IMR-90 (cell line): Measurements from ENCODE around the gene LRRC1. TPM values are rescaled to one million over a fixed set of nuclear protein-coding genes. Genes with fewer than 3 reads are reported as not detected.

ENCODE experiments used
- ATAC-seq: fragments of 200-7000 bp; cut with Tn5 transposase; 2 replicates; pipeline ENCODE4 v1.9.1; 2020; ENCODE audit warnings: low read depth, mild to moderate bottlenecking, moderate library complexity
- BruUV-seq: library from RNA; stranded (reverse); fragments of 400-500 nt; replicated peaks from 2 replicates; lab custom pipeline; 2021; lab: Mats Ljungman, UMichigan
- CTCF ChIA-PET: fragments of 300-600 bp; formaldehyde crosslinking; extraction: SDS; loops from one replicate; lab custom pipeline; 2021; ENCODE audit warnings: antibody characterized with exemption; lab: Yijun Ruan, JAX
- POLR2A ChIA-PET: fragments of 300-600 bp; sonication (Branson Sonifier 250); formaldehyde crosslinking; loops from one replicate; lab custom pipeline; 2022; ENCODE audit warnings: antibody characterized with exemption; ENCODE audit not compliant: unreplicated experiment; lab: Charles Lee
- DNase-seq: peaks from one replicate; pipeline ENCODE4 v3.0.0; 2013
- H2AFZ ChIP-seq: replicated peaks from 2 replicates; pipeline ENCODE3; 2013; ENCODE audit warnings: low read length, mild to moderate bottlenecking; ENCODE audit not compliant: poor library complexity
- H2AK5ac ChIP-seq: 2 replicates; pipeline ENCODE4 v1.6.1; 2013; ENCODE audit warnings: low read depth, low read length, inconsistent platforms
- H2AK9ac ChIP-seq: replicated peaks from 2 replicates; pipeline ENCODE3; 2013; ENCODE audit warnings: mild to moderate bottlenecking, low read depth, low read length, moderate library complexity; ENCODE audit not compliant: poor library complexity
- H2BK120ac ChIP-seq: 2 replicates; pipeline ENCODE4 v1.6.1; 2013; ENCODE audit warnings: low read depth, low read length, inconsistent platforms
- H2BK15ac ChIP-seq: 3 replicates; pipeline ENCODE4 v1.6.1; 2013; ENCODE audit warnings: low read depth, low read length, inconsistent platforms
- H2BK20ac ChIP-seq: 2 replicates; pipeline ENCODE4 v1.6.1; 2013; ENCODE audit warnings: low read depth, mild to moderate bottlenecking, inconsistent platforms, low read length, moderate library complexity
- H2BK5ac ChIP-seq: 2 replicates; pipeline ENCODE4 v1.6.1; 2013; ENCODE audit warnings: mild to moderate bottlenecking, low read depth, low read length, inconsistent platforms; ENCODE audit not compliant: poor library complexity, severe bottlenecking
- H3K14ac ChIP-seq: replicated peaks from 2 replicates; pipeline ENCODE4 v1.6.1; 2013; ENCODE audit warnings: low read depth, low read length, inconsistent platforms
- H3K18ac ChIP-seq: 2 replicates; pipeline ENCODE4 v1.6.1; 2013; ENCODE audit warnings: low read depth, low read length, control low read depth
- H3K23ac ChIP-seq: 2 replicates; pipeline ENCODE4 v1.6.1; 2013; ENCODE audit warnings: low read depth, low read length, inconsistent platforms
- H3K27ac ChIP-seq: 2 replicates; pipeline ENCODE4 v1.5.1; 2013; ENCODE audit warnings: mild to moderate bottlenecking, control low read depth, low read length; ENCODE audit not compliant: insufficient read depth
- H3K27me3 ChIP-seq: 2 replicates; pipeline ENCODE4 v1.6.1; 2013; ENCODE audit warnings: low read length; ENCODE audit not compliant: control insufficient read depth, insufficient read depth
- H3K36me3 ChIP-seq: 2 replicates; pipeline ENCODE4 v1.6.1; 2013; ENCODE audit warnings: low read length, mixed read lengths; ENCODE audit not compliant: control insufficient read depth, insufficient read depth
- H3K4ac ChIP-seq: 2 replicates; pipeline ENCODE4 v1.6.1; 2013; ENCODE audit warnings: low read depth, low read length, inconsistent platforms
- H3K4me1 ChIP-seq: 2 replicates; pipeline ENCODE4 v1.6.1; 2013; ENCODE audit warnings: low read length, mixed read lengths; ENCODE audit not compliant: control insufficient read depth, insufficient read depth
- H3K4me2 ChIP-seq: 2 replicates; pipeline ENCODE4 v1.6.1; 2013; ENCODE audit warnings: low read depth, mild to moderate bottlenecking, control low read depth, low read length, moderate library complexity
- H3K4me3 ChIP-seq: 2 replicates; pipeline ENCODE4 v1.5.1; 2013; ENCODE audit warnings: low read depth, mild to moderate bottlenecking, control low read depth, low read length, moderate library complexity; ENCODE audit not compliant: insufficient read depth
- H3K56ac ChIP-seq: 2 replicates; pipeline ENCODE4 v1.6.1; 2013; ENCODE audit warnings: low read length, inconsistent platforms; ENCODE audit not compliant: insufficient read depth; ENCODE audit errors: extremely low read depth
- H3K79me1 ChIP-seq, 2 experiments: 2 replicates each; pipeline ENCODE4 v1.6.1; 2013; ENCODE audit warnings: low read length in 2 of 2, inconsistent platforms in 1 of 2, low read depth in 1 of 2
- H3K9ac ChIP-seq: 2 replicates; pipeline ENCODE4 v1.6.1; 2013; ENCODE audit warnings: low read depth, low read length, control low read depth
- H3K9me1 ChIP-seq: 2 replicates; pipeline ENCODE4 v1.6.1; 2013; ENCODE audit warnings: low read length, inconsistent platforms; ENCODE audit not compliant: insufficient read depth
- H3K9me3 ChIP-seq: 2 replicates; pipeline ENCODE4 v1.6.1; 2013; ENCODE audit warnings: low read length; ENCODE audit not compliant: control insufficient read depth, insufficient read depth
- H4K20me1 ChIP-seq: 2 replicates; pipeline ENCODE4 v1.6.1; 2013; ENCODE audit warnings: low read length, inconsistent platforms; ENCODE audit not compliant: insufficient read depth
- H4K5ac ChIP-seq: 2 replicates; pipeline ENCODE4 v1.6.1; 2013; ENCODE audit warnings: mild to moderate bottlenecking, low read depth, low read length, control low read depth
- H4K8ac ChIP-seq, 2 experiments: 2 replicates each; pipeline ENCODE4 v1.6.1; 2013; ENCODE audit warnings: low read depth in 2 of 2, low read length in 2 of 2, control low read depth in 1 of 2, inconsistent platforms in 1 of 2
- H4K91ac ChIP-seq: 2 replicates; pipeline ENCODE4 v1.6.1; 2013; ENCODE audit warnings: low read depth, low read length, inconsistent platforms; ENCODE audit not compliant: insufficient read depth
- BHLHE40 ChIP-seq: fragments of 150-350 bp; IDR thresholded peaks from 2 replicates; pipeline ENCODE4 v1.6.1; 2016; ENCODE audit warnings: mild to moderate bottlenecking, low read depth, low read length
- CEBPB ChIP-seq: IDR thresholded peaks from 2 replicates; pipeline ENCODE4 v1.6.1; 2012; ENCODE audit warnings: low read depth, low read length, improper control_type of control experiment
- CHD1 ChIP-seq: IDR thresholded peaks from 2 replicates; pipeline ENCODE4 v1.6.1; 2012; ENCODE audit warnings: low read depth, low read length, improper control_type of control experiment
- ELK1 ChIP-seq: fragments of 150-350 bp; IDR thresholded peaks from 2 replicates; pipeline ENCODE4 v1.6.1; 2016; ENCODE audit warnings: low read depth, mild to moderate bottlenecking, low read length, moderate library complexity, borderline replicate concordance
- FOS ChIP-seq: fragments of 150-350 bp; IDR thresholded peaks from 2 replicates; pipeline ENCODE4 v1.6.1; 2016; ENCODE audit warnings: low read depth, low read length
- MAFK ChIP-seq: IDR thresholded peaks from 2 replicates; pipeline ENCODE4 v1.6.1; 2012; ENCODE audit warnings: low read depth, low read length, improper control_type of control experiment
- MAZ ChIP-seq: IDR thresholded peaks from 2 replicates; pipeline ENCODE4 v1.6.1; 2012; ENCODE audit warnings: low read depth, mild to moderate bottlenecking, low read length, improper control_type of control experiment, moderate library complexity, borderline replicate concordance
- MXI1 ChIP-seq: IDR thresholded peaks from 2 replicates; pipeline ENCODE4 v1.6.1; 2012; ENCODE audit warnings: low read depth, mild to moderate bottlenecking, low read length, moderate library complexity, borderline replicate concordance
- NFE2L2 ChIP-seq: fragments of 150-350 bp; IDR thresholded peaks from 2 replicates; pipeline ENCODE4 v1.6.1; 2016; ENCODE audit warnings: low read depth, mild to moderate bottlenecking, low read length
- POLR2A ChIP-seq: IDR thresholded peaks from 2 replicates; pipeline ENCODE4 v1.6.1; 2012; ENCODE audit warnings: mild to moderate bottlenecking, low read depth, low read length
- RAD21 ChIP-seq: IDR thresholded peaks from 2 replicates; pipeline ENCODE4 v1.6.1; 2012; ENCODE audit warnings: low read length, improper control_type of control experiment
- RCOR1 ChIP-seq: IDR thresholded peaks from 2 replicates; pipeline ENCODE4 v1.6.1; 2012; ENCODE audit warnings: mild to moderate bottlenecking, low read length, improper control_type of control experiment; ENCODE audit not compliant: insufficient replicate concordance
- RFX5 ChIP-seq: IDR thresholded peaks from 2 replicates; pipeline ENCODE4 v1.8.0; 2012; ENCODE audit warnings: low read depth, mild to moderate bottlenecking, low read length, moderate library complexity
- SMC3 ChIP-seq: fragments of 150-350 bp; IDR thresholded peaks from 2 replicates; pipeline ENCODE4 v1.6.1; 2016; ENCODE audit warnings: low read depth, mild to moderate bottlenecking, antibody characterized with exemption, low read length, moderate library complexity
- USF2 ChIP-seq: fragments of 150-350 bp; IDR thresholded peaks from 2 replicates; pipeline ENCODE4 v1.6.1; 2017; ENCODE audit warnings: mild to moderate bottlenecking, antibody characterized with exemption, low read length, low read depth
- WGBS, 2 experiments: methylation state at CpG; one replicate each; pipeline versions ENCODE4 v1.1.5 to v1.1.7; 2013; ENCODE audit warnings: missing lambda C conversion rate in 2 of 2; ENCODE audit not compliant: insufficient read length in 1 of 2; ENCODE audit errors: extremely low coverage in 2 of 2; 5-methylcytosine and 5-hydroxymethylcytosine counted together
- dilution Hi-C: fragments of 300-500 bp; cut with HindIII; formaldehyde crosslinking; loops from one replicate; pipeline ENCODE4 v1.14.3; 2018; ENCODE audit warnings: low sequenced_read_pairs; ENCODE audit not compliant: unreplicated experiment
- in situ Hi-C: fragments of 300-500 bp; cut with MboI; formaldehyde crosslinking; loops from 3 replicates; pipeline ENCODE4 v1.14.3; 2019; ENCODE audit warnings: low sequenced_read_pairs, inconsistent platforms, mixed read lengths
- intact Hi-C: fragments of 100-400 bp; cut with micrococcal nuclease; formaldehyde crosslinking; loops from 2 replicates; pipeline ENCODE4 v1.10.0; 2022
- polyA plus RNA-seq, 3 experiments: library from polyadenylated mRNA; depleted of rRNA; stranded (reverse); fragments of >200 nt; gene quantifications; 2 replicates each; pipeline ENCODE4 v1.2.3, GENCODE V29; 2012; ENCODE audit warnings: low replicate concordance in 1 of 3
- total RNA-seq: library from RNA; depleted of rRNA; stranded (reverse); fragments of >200 nt; gene quantifications from 2 replicates; pipeline ENCODE4 v1.2.3, GENCODE V29; 2012
- TF ChIP-seq, protein P1 (sequence below): conservative IDR thresholded peaks from 2 replicates; pipeline ENCODE4 v1.5.1; 2012; ENCODE audit warnings: mild to moderate bottlenecking, low read depth, low read length, improper control_type of control experiment

Gene LRRC1
- total and polyA plus RNA-seq, 2 of the 4 experiments (the other 2 are of a cell fraction): 5.1 to 6.1 TPM

GRCh38 chr6:53879608-53880007 is 84.8 kb downstream of the LRRC1 start:
- Histone ChIP-seq H2AFZ (peak overlapping the region; percentile 51), H4K20me1 (no peaks in the 10 kb centered on the region), H3K4me2 (no peak overlapping the region), H2AK9ac (peak overlapping the region; percentile 26), H4K5ac (no peak overlapping the region), H3K27me3 (no peaks in the 10 kb centered on the region), H3K27ac (no peak overlapping the region), H3K18ac (no peak overlapping the region), H4K8ac (no peak overlapping the region), H3K9me3 (no peaks in the 10 kb centered on the region), H3K4ac (no peak overlapping the region), H2BK120ac (no peak overlapping the region), H3K23ac (no peak overlapping the region), H3K9ac (no peak overlapping the region), H4K91ac (no peak overlapping the region), H3K9me1 (peaks cover 2% of the 10 kb centered on the region; the same call in 1 of the 2 replicates), H2BK20ac (no peak overlapping the region), H2BK5ac (no peak overlapping the region), H3K4me3 (no peak overlapping the region), H3K36me3 (peaks cover 2% of the 10 kb centered on the region; the same call in 1 of the 2 replicates), H3K14ac (no peak overlapping the region), H3K56ac (no peak overlapping the region), H2BK15ac (no peak overlapping the region), H3K79me1 (peaks cover 0 to 7% of the 10 kb centered on the region in 2 experiments; a peak in 1 of 4 replicates), H2AK5ac (no peak overlapping the region; the same call in 1 of the 2 replicates), H3K4me1 (no peaks in the 10 kb centered on the region; the same call in 1 of the 2 replicates)
- ATAC-seq (no peak), DNase-seq (peak; percentile 20)
- intact Hi-C loops: no loop called here
- TF ChIP-seq USF2 (no peak), NFE2L2 (no peak), ELK1 (no peak), CEBPB (no peak), FOS (no peak), RAD21 (no peak), CHD1 (no peak), MXI1 (no peak), RFX5 (no peak), MAZ (no peak), SMC3 (no peak), POLR2A (no peak), BHLHE40 (no peak), RCOR1 (no peak), MAFK (no peak)
- TF ChIP-seq, protein P1, sequence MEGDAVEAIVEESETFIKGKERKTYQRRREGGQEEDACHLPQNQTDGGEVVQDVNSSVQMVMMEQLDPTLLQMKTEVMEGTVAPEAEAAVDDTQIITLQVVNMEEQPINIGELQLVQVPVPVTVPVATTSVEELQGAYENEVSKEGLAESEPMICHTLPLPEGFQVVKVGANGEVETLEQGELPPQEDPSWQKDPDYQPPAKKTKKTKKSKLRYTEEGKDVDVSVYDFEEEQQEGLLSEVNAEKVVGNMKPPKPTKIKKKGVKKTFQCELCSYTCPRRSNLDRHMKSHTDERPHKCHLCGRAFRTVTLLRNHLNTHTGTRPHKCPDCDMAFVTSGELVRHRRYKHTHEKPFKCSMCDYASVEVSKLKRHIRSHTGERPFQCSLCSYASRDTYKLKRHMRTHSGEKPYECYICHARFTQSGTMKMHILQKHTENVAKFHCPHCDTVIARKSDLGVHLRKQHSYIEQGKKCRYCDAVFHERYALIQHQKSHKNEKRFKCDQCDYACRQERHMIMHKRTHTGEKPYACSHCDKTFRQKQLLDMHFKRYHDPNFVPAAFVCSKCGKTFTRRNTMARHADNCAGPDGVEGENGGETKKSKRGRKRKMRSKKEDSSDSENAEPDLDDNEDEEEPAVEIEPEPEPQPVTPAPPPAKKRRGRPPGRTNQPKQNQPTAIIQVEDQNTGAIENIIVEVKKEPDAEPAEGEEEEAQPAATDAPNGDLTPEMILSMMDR: no peak
- dilution Hi-C loops: no loop called here
- CTCF ChIA-PET: interaction anchor here (0.9 to 1.0 kb wide), 2 partner anchors 9 to 17 kb away, joined by 3 read pairs; no protein-coding TSS in a partner anchor
- no CpG with 5 or more reads among the region's 4 CpGs for WGBS, 2 experiments
- POLR2A ChIA-PET: no interaction called here
- in situ Hi-C loops: no loop called here
- no TSS peak for BruUV-seq
